GM11168 (cell line): ENCODE measurements around the gene CT45A3.
"Not testable (repeated sequence)": the region's sequence is repeated elsewhere in the genome, so short reads cannot be mapped to it uniquely, and the experiment has no call there.

Source experiments
- in situ Hi-C: fragments of 300-500 bp; cut with MboI; formaldehyde crosslinking; loops from one replicate; pipeline ENCODE4 v1.12.0; 2022; ENCODE audit warnings: low sequenced_read_pairs; ENCODE audit not compliant: unreplicated experiment

The CT45A3 gene

GRCh38 chrX:135768091-135768490 is at the start of gene CT45A3:
CT45A3 (minus strand) TSS chrX:135768191; CDS start chrX:135764444, 3,747 bp downstream.
- in situ Hi-C loops = not testable (repeated sequence)

GRCh38 chrX:135802687-135803086 is 34.7 kb upstream of the CT45A3 start, which contains the start of gene CT45A6:
CT45A6 (minus strand) TSS chrX:135802787; CDS start chrX:135798993, 3,794 bp downstream.
- in situ Hi-C loops = not testable (repeated sequence)

GRCh38 chrX:135785403-135785802 is 17.4 kb upstream of the CT45A3 start, which contains the start of gene CT45A5:
CT45A5 (minus strand) TSS chrX:135785503; CDS start chrX:135781729, 3,774 bp downstream.
- in situ Hi-C loops = not testable (repeated sequence)

GRCh38 chrX:135744739-135745138 is 23.3 kb downstream of the CT45A3 start:
- in situ Hi-C loops = not testable (repeated sequence)

GRCh38 chrX:135741192-135741715 is 26.7 kb downstream of the CT45A3 start:
- in situ Hi-C loops = no loop called here

GRCh38 chrX:135740681-135741149 is 27.3 kb downstream of the CT45A3 start:
- in situ Hi-C loops = no loop called here

GRCh38 chrX:135737366-135738071 is 30.5 kb downstream of the CT45A3 start:
- in situ Hi-C loops = no loop called here

GRCh38 chrX:135734666-135735065 is 33.3 kb downstream of the CT45A3 start:
- in situ Hi-C loops = not testable (repeated sequence)

GRCh38 chrX:135713795-135714194 is 54.2 kb downstream of the CT45A3 start:
- in situ Hi-C loops = no loop called here

- in situ Hi-C loops = not testable (repeated sequence)
These were observed 54.8 kb downstream of the CT45A3 start, which contains the start of gene CT45A1 for GRCh38 chrX:135713183-135713689. CT45A1 (plus strand) TSS chrX:135713639; CDS start chrX:135718941, 5,302 bp downstream.
